AG09319 (cell line): ENCODE results near the gene CADM2.

Source experiments
- DNase-seq: peaks from one replicate; pipeline ENCODE4 v3.0.0-alpha.2; 2010; ENCODE audit warnings: low read depth; ENCODE audit errors: extremely low read depth
- TF ChIP-seq, protein P1 (sequence below): IDR thresholded peaks from 2 replicates; pipeline ENCODE4 v1.5.1; 2011; ENCODE audit warnings: low read depth, mild to moderate bottlenecking, inconsistent platforms, low read length, moderate library complexity

Gene CADM2

DNA sequence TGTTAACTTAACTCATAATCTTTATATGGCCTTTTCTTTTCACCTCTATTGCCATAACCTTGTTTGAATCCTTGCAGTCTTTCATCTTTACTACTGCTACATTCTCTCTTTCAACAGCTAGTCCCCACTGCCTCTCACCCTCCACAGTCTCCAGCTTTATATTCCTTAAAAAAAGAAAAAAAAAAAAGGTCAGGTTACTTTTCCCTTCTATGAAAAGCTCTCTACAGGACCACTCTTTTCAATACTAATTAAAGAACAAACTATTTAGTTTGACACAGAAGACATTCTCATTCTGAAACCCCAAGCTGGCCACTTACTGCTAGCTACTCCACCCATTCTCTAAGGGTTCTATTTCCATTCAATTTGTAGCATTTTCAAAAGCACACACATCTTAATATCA is 25.6 kb downstream of the CADM2 start:
- TF ChIP-seq, protein P1, sequence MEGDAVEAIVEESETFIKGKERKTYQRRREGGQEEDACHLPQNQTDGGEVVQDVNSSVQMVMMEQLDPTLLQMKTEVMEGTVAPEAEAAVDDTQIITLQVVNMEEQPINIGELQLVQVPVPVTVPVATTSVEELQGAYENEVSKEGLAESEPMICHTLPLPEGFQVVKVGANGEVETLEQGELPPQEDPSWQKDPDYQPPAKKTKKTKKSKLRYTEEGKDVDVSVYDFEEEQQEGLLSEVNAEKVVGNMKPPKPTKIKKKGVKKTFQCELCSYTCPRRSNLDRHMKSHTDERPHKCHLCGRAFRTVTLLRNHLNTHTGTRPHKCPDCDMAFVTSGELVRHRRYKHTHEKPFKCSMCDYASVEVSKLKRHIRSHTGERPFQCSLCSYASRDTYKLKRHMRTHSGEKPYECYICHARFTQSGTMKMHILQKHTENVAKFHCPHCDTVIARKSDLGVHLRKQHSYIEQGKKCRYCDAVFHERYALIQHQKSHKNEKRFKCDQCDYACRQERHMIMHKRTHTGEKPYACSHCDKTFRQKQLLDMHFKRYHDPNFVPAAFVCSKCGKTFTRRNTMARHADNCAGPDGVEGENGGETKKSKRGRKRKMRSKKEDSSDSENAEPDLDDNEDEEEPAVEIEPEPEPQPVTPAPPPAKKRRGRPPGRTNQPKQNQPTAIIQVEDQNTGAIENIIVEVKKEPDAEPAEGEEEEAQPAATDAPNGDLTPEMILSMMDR: no peak

GRCh38 chr3:84985795-84986194 is 27.0 kb downstream of the CADM2 start:
- TF ChIP-seq, protein P1: no peak
- no peak for DNase-seq

More for the DNA sequence above, 25.6 kb downstream of the CADM2 start:
- DNase-seq: no peak

GRCh38 chr3:84987706-84988504 is 29.1 kb downstream of the CADM2 start:
- no peak for DNase-seq
- TF ChIP-seq, protein P1: no peak

GRCh38 chr3:84989102-84989501 is 30.3 kb downstream of the CADM2 start:
- DNase-seq: no peak
- TF ChIP-seq, protein P1: no peak

DNA sequence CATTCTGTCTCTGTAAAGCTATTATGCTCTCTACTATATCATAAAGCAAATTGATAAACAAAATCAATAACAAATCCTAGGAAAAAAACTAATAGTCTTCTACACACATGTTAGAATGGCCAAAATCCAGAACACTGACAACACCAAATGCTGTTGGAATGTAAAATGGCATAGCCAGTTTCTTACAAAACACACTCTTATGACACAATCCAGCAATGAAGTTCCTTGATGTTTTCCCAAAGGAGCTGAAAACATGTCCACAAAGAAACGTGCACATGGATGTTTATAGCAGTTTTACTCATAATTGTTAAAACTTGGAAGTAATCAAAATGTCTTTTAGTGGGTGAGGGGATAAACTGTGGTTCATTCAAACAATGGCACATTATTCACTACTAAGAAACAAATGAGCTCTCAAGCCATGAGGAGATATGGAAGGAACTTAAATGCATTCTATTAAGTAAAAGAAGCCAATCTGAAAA is 32.7 kb downstream of the CADM2 start:
- TF ChIP-seq, protein P1: no peak
- no peak for DNase-seq

- TF ChIP-seq, protein P1: no peak
- no peak for DNase-seq
These were observed 35.2 kb downstream of the CADM2 start for GRCh38 chr3:84993956-84994355.

GRCh38 chr3:84998545-84998944 is 39.8 kb downstream of the CADM2 start:
- TF ChIP-seq, protein P1: no peak
- no peak for DNase-seq
